ENCODE measurements around the gene EEA1.

Gene EEA1

DNA sequence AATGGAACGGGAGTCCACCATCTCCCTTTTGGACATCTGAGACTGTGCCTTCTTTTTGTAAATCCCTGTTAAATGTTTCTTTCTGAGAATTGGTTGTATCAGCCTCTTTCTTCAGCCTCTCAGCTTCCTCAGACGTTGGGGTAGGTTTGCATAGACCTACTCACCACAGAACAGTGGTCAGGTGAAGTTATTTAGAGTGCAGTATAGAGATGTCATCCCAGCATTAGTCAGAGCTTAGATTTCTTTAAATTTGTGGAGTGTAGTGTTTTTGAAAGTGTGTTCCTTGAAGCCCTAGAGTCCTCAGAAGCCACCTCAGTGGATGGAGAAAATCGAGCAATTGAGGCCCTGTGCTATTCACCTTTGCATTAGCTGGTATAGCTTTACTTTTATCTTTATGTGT, 8.9 kb upstream of the EEA1 start:
- DNase-seq = no peak

- no peak for DNase-seq
Observed at GRCh38 chr12:92933606-92934005, 4.5 kb upstream of the EEA1 start.

DNA sequence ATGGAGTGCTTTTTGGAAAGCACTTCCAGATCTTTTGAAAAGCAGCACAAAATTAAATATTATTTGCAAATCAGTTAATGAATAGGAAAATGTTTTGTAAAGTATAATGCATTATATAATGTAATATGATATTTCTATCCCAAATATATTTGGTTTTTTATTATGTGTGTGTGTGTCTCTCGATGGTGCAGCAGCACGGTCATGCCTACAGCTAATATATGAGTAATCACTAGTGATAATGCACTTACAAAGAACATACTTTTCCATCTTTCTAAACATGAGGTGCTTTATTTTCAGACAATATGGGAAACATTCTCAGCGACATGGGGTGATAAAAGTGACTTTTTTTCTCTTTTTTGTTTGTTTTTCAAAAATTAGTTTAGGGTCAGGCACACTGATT, 1.3 kb upstream of the EEA1 start:
- no peak for DNase-seq

DNA sequence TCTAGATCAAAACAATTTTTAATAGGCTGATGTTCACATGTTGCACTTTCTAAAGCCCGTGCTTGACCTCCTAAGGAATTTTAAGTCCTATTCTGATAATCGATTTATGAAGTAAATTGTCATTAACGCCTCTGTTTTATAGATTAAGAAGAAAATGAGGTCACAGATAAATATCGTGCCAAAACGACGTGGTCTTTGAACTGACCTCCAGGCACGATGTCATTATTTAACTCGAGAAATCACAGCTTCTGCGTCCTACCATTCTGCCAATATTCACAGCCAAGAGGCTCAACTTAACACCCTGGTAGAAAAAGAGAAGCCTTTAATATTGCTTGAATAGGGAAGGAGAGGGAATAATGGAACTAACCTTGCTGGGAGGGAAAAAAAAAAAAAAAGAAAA, 888 bp upstream of the EEA1 start:
- no peak for DNase-seq

- DNase-seq = no peak
Observed at GRCh38 chr12:92928421-92928961, 604 bp downstream of the EEA1 start.

GRCh38 chr12:92927436-92928281, 1.4 kb downstream of the EEA1 start:
- peak; percentile 80 for DNase-seq

- peak; percentile 31 for DNase-seq
Observed at GRCh38 chr12:92927055-92927435, 2.0 kb downstream of the EEA1 start.

- no peak for DNase-seq
Observed at GRCh38 chr12:92926549-92926948, 2.5 kb downstream of the EEA1 start.

DNA sequence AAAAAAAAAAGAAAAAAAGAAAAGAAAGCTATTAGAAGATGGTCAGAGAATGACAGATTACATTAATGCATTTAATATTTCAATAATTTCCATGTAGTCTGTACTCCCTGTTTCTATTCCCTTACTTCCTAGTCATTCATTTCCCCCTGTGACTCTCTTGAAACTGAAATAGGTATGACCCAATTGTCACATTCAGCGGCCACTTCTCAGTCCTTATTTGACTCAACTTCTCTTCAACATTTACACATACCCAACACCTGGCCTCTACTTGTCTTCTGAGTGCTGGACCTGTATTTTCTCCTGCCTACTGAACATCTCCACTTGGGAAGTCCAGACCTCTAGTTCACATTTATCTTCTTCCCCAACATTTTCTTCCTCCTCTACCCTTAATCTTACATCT, 7.2 kb downstream of the EEA1 start:
- DNase-seq = no peak

DNA sequence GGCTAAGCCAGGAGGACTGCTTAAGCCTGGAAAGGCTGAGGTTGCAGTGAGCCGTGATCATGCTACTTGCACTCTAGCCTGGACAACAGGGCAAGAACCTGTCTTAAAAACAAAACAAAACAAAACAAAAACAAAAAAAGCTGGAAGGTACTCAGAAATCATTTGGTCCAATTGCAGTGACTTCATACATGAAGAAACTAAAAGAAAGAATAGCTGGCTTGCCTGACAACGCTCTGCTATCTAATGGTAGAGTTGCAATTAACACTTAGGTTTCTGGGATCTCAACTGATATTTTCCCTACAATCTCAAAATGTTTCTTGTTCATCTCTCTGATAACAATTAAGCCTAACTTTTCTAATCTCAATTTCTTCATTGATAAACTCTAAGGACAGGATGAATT, 13.7 kb downstream of the EEA1 start:
- no peak for DNase-seq

DNA sequence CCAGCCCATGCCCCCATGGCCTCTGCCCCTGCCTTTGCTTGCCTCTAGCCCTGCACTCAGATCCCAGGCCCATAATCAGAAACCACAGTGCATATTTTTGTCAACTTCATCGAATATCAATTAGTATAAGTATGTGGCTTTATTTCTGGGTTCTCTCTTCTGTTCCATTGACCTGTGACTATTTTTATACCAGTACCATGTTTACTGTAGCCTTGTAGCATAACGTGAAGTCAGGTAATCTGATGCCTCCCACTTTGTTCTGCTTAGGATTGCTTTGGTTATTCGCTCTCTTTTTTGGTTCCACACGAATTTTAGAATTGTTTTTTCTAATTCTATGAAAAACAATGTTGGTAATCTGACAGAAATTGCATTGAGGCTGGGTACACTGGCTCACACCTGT, 14.9 kb downstream of the EEA1 start:
- no peak for DNase-seq

DNA sequence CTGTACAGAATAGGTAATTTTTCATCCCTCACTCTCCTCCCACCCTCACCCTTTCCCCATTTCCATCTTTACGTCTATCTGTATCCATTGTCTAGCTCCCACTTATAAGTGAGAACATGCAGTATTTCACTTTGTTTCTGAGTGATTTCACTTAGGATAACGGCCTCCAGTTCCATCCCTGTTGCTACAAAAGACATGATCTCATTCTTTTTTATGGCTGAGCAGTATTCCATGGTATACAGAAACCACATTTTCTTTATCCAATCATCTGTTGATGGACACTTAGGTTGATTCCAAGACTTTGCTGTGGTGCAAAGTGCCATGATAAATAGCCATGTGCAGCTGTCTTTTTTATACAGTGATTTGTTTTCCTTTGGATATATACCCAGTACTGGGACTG, 16.4 kb downstream of the EEA1 start:
- no peak for DNase-seq

GRCh38 chr12:92912052-92912451, 17.0 kb downstream of the EEA1 start:
- DNase-seq = no peak

DNA sequence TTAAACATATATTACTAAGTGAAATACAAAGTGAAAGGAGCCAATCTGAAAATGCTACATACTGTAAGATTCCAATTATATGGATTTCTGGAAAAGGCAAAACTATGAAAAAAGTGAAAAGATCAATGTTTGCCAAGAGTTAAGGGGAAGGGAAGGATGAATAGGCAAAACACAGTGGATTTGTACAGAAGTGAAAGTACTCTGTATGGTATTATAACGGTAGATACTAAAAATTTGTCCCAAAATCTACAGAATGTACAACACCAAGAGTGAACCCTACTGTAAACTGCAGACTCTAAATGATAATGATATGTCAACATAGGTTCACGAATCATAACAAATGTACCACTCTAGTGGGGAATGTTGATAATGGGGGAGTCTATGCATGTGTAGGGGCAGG, 17.8 kb downstream of the EEA1 start:
- no peak for DNase-seq

- DNase-seq = no peak
Observed at GRCh38 chr12:92908108-92908507, 21.0 kb downstream of the EEA1 start.

DNA sequence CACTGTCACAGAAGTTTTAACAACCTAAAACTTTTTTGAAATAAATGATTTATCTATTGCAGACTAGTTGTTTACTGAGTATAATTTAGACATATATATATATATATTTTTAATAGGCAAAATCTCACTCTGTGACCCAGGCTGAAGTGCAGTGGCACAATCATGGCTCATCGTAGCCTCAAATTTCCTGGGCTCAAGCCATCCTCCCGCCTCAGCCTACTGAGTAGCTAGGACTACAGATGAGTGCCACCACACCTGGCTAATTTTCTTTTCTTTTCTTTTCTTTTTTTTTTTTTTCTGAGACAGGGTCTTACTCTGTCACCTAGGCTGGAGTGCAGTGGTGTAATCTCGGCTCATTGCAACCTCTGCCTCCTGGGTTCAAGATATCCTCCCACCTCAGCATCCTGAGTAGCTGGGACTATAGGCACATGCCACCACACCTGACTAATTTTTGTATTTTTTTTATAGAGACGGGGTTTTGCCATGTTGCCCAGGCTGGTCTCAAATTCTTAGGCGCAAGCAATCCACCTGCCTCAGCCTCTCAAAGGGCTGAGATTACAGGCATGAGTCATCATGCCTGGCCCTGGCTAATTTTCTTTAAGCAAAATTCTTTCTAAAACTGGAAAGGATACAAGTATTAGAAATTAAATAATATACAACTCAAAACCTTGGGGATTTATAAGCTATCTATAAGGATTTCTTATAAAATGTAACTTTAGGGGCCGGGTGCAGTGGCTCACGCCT, 23.1 kb downstream of the EEA1 start:
- no peak for DNase-seq

GRCh38 chr12:92905258-92905810, 23.8 kb downstream of the EEA1 start:
- no peak for DNase-seq

GRCh38 chr12:92900941-92901340, 28.2 kb downstream of the EEA1 start:
- DNase-seq = no peak

DNA sequence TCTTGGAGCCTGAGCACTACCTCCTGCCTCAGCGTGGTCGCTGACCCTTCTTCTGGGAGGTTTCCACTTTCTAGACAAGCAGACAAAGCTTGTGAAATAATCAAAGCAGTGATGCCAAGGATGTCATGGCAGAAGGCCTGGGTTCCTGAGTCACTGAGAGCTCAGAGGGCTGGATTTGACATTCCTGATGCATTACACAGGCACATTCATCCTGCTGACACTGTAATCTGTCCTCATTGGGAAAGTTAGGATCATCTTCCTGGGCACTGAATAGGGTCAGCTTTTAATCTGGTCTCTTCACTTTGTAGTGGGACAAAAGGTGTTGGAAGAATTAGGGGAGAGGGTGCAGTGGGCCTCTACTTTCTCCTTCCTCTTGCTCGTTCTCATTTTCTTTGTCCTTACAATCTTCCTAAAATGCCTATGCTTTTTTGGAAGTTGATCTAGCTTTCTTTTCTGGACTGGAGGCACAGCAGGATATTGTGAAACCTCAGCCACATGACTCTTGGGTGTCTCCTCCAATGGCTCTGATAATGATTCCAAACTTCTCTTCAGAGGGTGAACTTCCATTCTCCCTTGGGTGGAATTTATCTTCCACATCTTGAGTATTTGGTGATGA, 29.6 kb downstream of the EEA1 start:
- peak; percentile 97 for DNase-seq

GRCh38 chr12:92898755-92899154, 30.3 kb downstream of the EEA1 start:
- DNase-seq = peak; percentile 54

GRCh38 chr12:92897844-92898243, 31.3 kb downstream of the EEA1 start:
- no peak for DNase-seq

- DNase-seq = no peak
Observed at GRCh38 chr12:92890601-92891106, 38.4 kb downstream of the EEA1 start.

- no peak for DNase-seq
Observed at GRCh38 chr12:92886131-92886530, 43.0 kb downstream of the EEA1 start.
